NOMO-1 treated with DMSO at 0.1 percent for 48 hours (cell line): ENCODE results near the gene ALCAM.

Source experiments
- DNase-seq: peaks from one replicate; lab custom pipeline; 2025; ENCODE audit not compliant: unreplicated experiment; lab: John Stamatoyannopoulos, UW

Gene ALCAM

DNA sequence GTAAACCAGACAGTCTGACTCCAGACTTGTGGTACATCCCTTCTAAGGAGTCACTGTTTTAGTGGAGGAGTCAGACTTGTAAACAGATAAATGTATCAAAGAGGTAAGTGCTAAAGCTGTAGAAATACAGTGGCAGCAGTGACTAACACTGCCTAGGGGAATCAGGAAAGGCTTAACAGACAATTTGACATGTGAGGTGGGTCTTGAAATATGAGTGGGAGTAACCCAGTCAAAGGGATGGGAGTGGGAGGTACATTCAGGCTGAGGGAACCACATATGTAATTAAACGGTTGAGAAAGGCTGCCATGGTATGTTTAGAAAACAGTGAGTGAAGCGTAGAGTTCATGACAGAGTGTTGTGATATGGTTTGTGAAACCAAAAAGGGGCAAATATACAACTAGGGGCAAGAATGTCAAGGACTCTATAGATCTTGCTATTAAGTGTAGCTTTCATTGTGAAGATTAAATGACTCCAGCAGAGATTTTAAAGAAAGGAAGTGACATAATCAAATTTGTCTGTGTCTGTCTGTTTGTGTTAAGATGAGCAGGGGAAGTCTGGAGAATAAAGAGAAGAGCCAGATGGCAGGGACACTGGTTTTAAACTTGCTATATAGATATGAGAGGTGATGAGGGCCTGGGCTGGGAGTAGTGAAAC, 11.2 kb upstream of the ALCAM start:
- DNase-seq, result peak; percentile 31

DNA sequence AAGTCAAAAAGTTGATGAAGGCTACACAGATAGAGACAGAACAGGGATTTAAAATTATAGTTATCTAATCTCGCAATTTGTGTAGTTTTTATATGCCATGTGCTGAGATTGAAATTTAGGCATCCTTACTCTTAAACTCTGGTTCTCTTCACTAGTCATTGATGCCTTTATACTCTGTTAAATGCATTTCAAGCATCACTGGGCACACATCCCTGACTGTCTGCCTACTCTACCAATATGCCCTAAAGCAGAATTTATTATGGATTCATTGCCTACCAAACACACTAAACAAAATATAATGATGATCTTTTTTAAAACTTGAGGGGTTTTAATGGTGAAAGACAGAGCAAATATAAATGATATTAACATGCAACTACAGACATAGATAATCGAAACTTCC, 10.3 kb upstream of the ALCAM start:
- no peak for DNase-seq

DNA sequence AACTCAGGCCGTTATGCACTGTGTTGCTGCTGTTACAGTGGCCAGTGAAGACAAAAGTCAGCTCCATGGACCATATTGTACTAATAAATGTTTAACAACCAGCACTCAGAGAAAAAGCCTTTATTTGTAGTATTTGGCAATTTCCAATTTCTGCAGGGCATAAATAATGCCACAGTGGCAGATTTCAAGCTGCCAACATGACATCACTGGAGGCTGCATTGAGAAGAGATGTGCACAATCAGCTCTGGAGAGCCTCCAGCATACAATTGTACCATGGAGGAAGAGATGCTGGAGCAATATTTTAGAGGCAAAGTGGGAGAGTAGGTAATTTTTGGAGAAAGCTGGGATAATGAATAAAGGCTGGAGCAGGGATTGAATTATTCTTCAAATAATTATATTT, 9.7 kb upstream of the ALCAM start:
- no peak for DNase-seq

DNA sequence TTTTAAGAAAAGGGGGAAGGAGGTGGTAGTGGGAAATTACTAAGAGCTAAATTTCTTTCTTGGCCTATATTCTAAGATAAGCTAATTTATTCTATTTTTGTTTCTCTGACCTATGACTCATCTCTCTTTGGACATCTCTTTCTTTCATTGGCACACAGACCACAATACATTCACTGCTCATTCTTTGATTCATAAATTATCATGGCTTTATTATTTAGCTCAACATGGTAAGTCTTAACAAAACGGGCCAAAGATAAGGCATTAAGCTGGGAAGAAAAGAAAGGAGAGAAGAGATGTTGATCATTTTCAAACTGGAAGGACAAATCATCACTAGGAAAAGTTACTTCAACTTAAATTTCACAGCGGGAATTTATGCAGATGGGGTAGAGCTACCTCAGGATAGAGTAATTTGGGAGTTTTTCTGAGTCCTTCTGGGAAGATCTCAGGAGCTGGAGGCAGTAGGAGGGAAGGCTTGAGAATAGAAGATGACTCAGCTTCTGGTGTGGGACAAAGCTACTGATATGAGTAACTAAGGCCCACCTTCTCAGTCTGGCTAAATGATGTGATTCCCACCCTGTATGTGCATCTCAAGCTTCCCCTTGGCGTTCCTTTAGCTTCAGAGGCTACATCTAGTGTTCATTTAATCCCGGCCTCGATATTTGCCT, 7.5 kb upstream of the ALCAM start:
- DNase-seq, result peak; percentile 42

- no peak for DNase-seq
Observed at GRCh38 chr3:105360003-105360402, 6.7 kb upstream of the ALCAM start.

GRCh38 chr3:105362021-105362665, 4.6 kb upstream of the ALCAM start:
- peak; percentile 13 for DNase-seq

GRCh38 chr3:105364128-105364527, 2.6 kb upstream of the ALCAM start:
- no peak for DNase-seq

DNA sequence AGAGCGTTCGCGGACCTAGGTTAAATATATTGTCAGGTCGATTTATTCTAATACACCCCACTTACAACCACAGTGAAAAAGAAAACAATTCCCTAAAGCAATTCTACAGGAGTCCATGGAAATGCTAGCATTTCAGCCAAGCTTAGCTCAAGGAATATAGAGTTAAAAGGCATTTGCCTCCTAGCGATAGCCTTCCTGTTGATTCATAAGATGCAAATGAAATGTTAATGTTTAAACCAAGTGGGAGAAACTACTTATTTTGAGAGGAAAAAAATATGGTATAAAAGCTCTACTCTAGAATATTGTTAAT, 1.7 kb upstream of the ALCAM start:
- DNase-seq, result no peak

GRCh38 chr3:105365391-105366325, 1.1 kb upstream of the ALCAM start:
- no peak for DNase-seq

GRCh38 chr3:105367063-105367405, 325 bp downstream of the ALCAM start:
- no peak for DNase-seq

- DNase-seq, result peak; percentile 95
Observed at GRCh38 chr3:105367406-105368213, 901 bp downstream of the ALCAM start.

DNA sequence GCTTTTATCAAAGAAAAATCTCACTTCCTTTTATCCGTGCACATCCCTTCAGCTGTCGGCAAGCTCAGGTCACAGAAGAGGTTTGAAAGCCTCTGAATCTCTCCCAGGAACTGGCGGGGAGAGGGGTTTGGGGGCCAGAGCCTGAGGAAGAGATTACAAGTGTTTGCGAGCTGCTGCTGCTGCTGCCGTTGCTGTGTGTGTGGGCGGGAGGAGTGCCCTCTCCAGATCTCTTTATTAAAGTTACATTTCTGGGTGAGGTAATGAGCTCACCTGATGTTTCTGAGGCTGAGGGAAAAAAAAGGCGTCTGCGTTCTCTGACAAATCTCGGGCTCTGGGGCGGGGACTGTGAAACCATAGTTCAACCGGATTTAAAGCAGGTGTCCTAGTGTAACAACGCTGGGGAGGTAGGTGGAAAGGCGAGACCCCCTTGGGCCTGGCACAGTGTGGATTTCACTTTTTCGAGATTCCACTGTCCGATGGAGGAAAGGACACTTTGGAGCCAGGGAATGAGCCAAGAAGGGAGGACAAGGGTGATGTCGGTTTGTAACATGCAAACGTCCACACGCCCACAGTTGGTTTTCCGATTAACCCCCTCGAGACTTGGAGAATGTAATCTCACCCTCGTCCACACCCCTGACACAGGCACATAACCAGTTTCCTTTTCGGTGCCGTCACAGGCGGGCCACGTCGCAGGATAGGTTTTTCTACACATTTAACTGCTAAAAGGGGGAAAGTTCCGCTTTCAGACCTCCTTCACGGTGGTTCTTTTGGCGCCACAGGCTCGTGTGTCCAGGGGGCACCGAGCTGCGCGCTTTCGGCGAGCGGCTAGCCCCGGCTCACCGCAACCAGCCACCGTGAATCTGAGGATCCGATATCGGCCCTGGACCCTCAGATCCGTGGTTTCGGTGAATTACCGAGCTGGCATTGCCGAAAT, 2.1 kb downstream of the ALCAM start:
- peak; percentile 84 for DNase-seq

DNA sequence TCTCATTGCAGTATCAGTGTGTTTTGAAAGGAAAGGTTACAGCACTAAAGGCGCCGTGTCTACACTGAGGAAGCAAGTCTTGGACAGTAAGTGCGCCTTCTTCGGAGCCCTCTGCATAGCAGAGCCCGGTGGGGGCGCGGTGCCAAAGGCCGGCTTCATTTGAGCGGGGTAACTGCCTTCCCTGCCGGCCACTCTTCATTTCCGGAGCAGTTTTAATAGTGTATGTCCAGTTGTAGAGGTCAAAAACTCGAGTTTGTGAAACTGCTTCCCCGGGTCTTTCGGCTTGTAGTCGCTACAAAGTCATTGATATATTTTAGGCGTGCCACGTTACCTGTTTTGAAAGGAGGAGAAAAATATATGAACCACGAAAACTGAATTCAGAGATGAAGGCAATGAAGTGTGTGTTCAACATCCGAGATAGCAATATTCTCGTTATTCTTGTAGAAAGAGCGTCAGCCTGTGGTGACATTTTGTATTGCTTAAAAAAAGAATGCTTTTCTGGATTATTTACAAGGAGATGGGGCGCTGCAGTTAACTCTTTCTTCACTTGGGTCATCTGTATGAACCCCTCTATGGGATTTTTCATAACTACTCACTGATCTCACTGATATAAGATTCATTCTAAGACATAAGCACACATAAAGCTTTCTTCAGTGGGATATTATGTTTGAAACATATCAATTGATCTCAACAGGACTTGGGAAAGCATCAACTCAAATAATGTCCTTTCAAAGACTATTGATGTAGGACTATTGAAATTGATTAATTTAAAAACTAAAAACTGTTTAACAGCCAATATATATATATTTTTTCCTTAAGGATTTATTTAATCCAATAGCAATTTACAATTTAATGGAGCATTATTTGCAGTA, 3.0 kb downstream of the ALCAM start:
- peak; percentile 72 for DNase-seq

DNA sequence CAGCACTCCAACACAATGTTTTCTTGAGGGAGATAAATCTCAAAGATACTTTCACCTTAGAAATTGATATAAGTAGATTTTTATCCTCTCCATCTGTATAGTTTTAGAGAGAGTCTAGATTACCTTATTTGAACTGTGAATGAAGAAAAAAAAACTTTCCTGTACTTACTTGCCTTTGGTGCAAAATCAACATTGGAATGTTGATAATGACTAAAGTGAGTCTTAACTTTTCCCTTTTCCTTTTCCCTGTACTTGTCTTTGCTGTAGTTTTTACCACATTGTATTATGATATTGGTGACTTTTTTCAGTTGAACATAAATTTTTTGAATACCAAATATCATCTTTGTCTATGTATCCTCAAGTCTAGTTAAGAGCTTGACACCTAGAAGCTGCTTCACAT, 6.7 kb downstream of the ALCAM start:
- DNase-seq, result no peak

GRCh38 chr3:105375750-105376511, 9.2 kb downstream of the ALCAM start:
- no peak for DNase-seq

- no peak for DNase-seq
Observed at GRCh38 chr3:105377716-105378115, 11.0 kb downstream of the ALCAM start.

DNA sequence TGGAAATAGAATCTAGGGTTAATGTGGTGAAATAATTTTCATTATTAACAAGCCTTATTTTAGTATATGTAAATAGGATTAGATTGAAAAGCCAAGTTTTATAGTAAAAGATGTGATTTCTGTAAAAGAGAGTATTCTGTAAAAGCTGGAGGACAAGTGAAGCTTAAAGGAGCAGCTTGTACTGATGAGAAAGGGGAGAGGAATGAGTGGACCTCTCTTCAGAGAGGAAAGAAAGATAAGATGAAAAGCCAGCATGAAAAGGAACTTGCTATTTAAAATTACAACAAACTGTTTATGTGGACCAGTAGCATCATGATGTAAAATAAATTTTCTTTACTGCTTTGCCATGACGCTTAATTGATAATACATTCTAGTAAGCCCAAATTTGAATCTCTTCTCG, 18.5 kb downstream of the ALCAM start:
- no peak for DNase-seq
